NCI-H460 (cell line): Measurements from ENCODE around the gene THEM5. TPM values are rescaled to one million over a fixed set of nuclear protein-coding genes. Genes with fewer than 3 reads are reported as not detected.
"Not testable (repeated sequence)": the region's sequence is repeated elsewhere in the genome, so short reads cannot be mapped to it uniquely, and the experiment has no call there.

Experiments used
- DNase-seq: peaks from one replicate; pipeline ENCODE4 v3.0.0-alpha.2; 2016; ENCODE audit warnings: low read depth; ENCODE audit errors: extremely low read depth
- polyA plus RNA-seq: library from polyadenylated mRNA; depleted of rRNA; stranded (reverse); fragments of >200 nt; gene quantifications from 2 replicates; pipeline ENCODE4 v1.2.3, GENCODE V29; 2014; cell fraction: nucleus; rRNA removed
- total RNA-seq: library from RNA; depleted of rRNA; stranded (reverse); fragments of >200 nt; shearing (Covaris generic); gene quantifications from 2 replicates; pipeline ENCODE4 v1.2.3, GENCODE V29; 2014; rRNA removed

Gene THEM5, protein sequence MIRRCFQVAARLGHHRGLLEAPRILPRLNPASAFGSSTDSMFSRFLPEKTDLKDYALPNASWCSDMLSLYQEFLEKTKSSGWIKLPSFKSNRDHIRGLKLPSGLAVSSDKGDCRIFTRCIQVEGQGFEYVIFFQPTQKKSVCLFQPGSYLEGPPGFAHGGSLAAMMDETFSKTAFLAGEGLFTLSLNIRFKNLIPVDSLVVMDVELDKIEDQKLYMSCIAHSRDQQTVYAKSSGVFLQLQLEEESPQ
- total RNA-seq = not detected in 2 replicates
- polyA plus RNA-seq = not detected in 2 replicates

DNA sequence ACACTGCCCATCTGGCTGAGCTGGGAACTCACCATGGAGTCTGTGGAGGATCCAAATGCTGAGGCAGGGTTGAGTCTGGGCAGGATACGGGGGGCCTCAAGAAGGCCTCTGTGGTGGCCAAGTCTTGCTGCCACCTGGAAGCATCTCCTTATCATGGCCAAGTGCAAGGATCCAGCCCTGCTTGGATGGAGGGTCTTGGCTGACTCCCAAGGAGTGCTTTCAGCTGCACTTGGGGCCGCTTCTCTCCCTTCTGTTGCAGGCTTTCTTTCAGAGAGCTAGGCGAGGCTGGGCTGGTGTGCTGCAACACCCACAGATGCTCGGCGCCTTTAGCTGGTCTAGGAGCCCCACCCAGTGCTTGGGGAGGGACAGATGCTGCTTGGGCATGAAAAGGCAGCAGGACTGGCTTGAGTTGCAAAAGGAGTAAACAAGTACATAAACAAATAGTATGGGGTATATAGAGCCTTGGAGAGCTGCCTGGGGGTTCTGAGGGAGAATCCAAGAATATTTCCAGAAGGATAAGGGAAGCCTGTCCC is at the start of gene THEM5:
THEM5 (minus strand) TSS at position 302 of the 533 bp plus-strand sequence; CDS start at position 155, 147 bp downstream.
- no peak for DNase-seq

DNA sequence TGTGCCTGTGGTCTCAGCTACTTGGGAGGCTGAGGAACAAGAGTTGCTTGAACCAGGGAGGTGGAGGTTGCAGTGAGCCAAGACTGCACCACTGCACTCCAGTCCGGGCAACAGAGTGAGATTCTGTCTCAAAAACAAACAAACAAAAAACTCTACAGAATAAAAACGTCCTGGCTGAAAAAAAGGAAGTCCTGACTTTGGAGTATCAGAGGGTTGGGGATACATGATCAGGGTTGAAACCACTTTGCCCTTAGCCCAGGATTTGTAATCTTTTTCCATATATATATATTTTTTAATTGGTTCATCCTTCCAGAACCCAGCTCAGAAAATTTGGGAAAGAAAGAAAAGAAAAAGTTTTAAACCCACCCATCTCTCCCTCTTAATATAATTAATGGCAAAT is 49.3 kb upstream of the THEM5 start:
- no peak for DNase-seq

DNA sequence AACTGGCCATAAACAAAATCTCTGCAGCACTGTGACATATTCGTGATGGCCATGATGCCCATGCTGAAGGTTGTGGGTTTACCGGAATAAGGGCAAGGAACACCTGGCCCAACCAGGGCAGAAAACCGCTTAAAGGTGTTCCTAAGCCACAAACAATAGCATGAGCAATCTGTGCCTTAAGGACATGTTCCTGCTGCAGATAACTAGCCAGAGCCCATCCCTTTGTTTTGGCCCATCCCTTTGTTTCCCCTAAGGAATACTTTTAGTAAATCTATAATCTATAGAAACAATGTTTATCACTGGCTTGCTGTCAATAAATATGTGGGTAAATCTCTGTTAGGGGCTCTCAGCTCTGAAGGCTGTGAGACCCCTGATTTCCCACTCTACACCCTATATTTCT is 47.3 kb upstream of the THEM5 start:
- not testable (repeated sequence) for DNase-seq

DNA sequence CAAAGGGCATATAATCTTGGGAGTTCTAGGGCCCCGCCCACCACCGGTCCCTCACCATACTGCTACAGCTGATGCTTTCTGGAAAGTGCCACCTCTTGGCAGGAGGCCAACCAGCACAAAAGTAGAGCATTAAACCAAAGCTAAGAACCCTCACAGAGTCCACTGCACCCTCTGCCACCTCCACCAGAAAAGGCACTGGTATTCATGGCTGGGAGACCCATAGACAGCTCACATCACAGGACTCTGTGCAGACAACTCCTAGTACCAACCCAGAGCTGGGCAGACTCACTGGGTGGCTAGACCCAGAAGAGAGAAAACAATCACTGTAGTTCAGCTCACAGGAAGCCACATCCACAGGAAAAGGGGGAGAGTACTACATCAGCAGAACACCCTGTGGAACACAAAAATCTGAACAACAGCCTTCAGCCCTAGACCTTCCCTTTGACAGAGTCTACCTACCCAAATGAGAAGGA is 45.0 kb upstream of the THEM5 start:
- DNase-seq = no peak

- DNase-seq = no peak
These were observed 44.5 kb upstream of the THEM5 start for GRCh38 chr1:151897991-151898431.

DNA sequence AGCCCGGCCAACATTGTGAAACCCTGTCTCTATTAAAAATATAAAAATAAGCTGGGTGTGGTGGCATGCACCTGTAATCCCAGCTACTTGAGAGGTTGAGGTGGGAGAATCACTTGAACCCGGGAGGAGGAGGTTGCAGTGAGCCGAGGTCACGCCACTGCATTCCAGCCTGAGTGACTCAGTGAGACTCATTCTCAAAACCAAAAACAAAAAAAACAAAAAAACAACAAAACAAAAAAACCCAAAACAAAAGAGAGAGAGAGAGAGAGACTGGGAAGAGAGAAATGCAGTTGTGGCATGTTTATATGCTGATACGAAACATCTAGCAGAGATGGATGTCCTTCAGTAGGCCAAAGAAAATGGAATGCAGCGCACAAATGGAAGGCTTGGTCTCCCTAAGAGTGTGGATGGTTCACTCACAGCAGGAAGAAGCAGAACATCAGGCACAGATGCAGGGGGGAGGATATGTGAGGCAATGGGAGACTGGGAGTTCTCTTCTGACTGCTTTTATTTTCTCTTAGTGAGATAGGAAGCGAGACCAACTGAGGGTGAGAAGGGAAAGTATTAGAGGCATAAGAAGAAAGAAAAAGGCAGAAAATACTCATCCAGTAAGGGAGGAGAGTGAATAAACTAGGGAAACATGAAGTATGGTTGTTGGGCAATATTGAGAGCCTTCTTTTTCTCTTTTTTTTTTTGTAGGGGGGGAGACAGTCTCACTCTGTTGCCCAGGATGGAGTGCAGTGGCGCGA is 39.8 kb upstream of the THEM5 start:
- no peak for DNase-seq

GRCh38 chr1:151892190-151892589 is 38.7 kb upstream of the THEM5 start:
- no peak for DNase-seq

DNA sequence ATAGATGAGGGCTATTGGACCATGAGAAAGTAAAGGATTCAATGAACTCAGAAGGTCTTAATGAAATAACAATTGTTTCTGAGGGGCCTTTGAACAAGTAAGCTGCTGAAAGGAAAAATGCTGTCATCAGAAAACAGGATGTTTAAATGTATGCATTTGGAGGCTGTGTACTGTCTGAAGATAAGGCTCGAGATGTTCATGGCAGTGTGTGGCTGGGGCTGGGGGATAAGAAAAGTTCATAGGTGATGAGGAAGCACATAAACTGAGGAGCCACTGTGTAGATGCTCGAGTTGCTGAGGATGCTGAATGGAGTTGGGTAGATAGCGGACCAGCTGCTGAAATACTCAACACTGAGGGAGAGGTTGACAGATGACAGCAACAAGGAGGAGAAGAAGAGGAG is 38.0 kb upstream of the THEM5 start:
- no peak for DNase-seq

DNA sequence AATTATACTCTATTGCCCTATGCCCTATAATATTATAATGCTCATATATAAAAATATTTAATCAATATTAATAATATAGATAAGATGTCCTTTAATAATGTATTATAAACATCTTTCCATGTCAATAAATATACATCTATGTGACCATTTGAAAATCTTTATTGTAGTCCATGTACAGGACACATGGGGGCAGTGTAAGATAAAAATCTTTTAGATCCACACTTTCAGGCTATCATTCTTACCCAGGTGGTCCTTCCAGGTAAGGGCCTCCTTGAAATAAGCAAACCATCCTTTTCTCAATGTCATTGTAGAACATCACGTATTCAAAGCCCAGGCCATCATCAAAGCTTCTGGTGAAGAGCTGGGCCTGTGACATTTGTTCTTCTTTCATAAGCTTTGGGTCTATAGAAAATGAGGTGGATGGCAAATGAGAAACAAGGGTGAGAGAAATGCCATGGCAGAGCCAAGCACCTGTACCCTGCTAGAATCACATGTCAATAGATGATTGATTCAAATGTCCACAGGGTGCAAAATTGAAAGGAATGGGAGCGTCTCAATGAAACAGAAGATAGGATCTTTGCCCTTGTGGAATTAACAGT is 35.6 kb upstream of the THEM5 start:
- DNase-seq = peak; percentile 25

GRCh38 chr1:151887028-151887427 is 33.5 kb upstream of the THEM5 start:
- no peak for DNase-seq

- no peak for DNase-seq
These were observed 32.0 kb upstream of the THEM5 start for GRCh38 chr1:151885479-151885878.

- not testable (repeated sequence) for DNase-seq
These were observed 31.4 kb upstream of the THEM5 start for GRCh38 chr1:151884879-151885278.

GRCh38 chr1:151884445-151884844 is 30.9 kb upstream of the THEM5 start:
- DNase-seq = not testable (repeated sequence)

GRCh38 chr1:151883898-151884297 is 30.4 kb upstream of the THEM5 start:
- not testable (repeated sequence) for DNase-seq

GRCh38 chr1:151882918-151883317 is 29.4 kb upstream of the THEM5 start:
- not testable (repeated sequence) for DNase-seq

DNA sequence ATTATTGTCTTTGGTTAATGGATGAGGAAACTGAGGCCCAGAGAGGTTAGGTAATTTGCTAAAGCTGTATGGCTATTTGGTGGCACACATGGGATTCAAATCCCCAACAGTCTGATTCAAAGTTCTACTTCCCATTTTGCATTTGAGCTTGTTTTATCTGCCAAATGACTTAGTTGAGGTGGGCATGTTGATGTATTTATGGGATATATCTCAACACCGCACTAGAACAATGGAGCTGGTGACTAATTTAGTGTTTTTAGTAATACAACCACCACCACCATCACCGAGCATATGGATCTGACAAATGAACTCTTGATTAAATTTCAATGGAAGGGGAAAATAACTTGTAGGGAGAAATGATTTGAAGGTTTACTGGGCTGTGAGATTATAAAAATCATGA is 29.0 kb upstream of the THEM5 start:
- no peak for DNase-seq

DNA sequence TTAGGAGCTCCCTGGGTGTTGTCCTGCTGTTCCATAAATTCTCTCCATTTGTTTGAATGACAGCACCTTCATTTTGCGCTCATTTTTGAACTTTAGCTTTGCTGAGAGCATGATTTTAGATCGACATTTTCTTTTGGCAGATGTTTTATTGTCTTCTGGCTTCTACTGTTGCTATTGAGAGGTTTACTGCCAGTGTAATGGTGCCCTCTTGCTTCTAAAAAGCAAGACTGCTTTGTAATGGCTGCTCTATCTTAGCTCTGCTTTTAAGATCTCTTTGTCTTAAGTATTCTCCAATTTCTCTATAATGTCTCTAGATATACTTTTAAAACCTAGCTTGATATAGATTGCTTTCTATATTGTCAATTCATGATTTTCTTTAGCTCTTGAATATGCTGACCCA is 28.0 kb upstream of the THEM5 start:
- DNase-seq = no peak

GRCh38 chr1:151875419-151876097 is 22.0 kb upstream of the THEM5 start:
- no peak for DNase-seq

GRCh38 chr1:151872776-151873175 is 19.3 kb upstream of the THEM5 start:
- not testable (repeated sequence) for DNase-seq

GRCh38 chr1:151871284-151872030 is 17.9 kb upstream of the THEM5 start:
- DNase-seq = no peak
